GM12872 (cell line): Measurements from ENCODE around the gene SH3TC1.

Source experiments
- TF ChIP-seq, protein P1 (sequence below): IDR thresholded peaks from 3 replicates; pipeline ENCODE4 v1.5.1; 2011; ENCODE audit warnings: low read depth, mild to moderate bottlenecking, low read length, moderate library complexity; ENCODE audit not compliant: insufficient read depth

SH3TC1 gene

DNA sequence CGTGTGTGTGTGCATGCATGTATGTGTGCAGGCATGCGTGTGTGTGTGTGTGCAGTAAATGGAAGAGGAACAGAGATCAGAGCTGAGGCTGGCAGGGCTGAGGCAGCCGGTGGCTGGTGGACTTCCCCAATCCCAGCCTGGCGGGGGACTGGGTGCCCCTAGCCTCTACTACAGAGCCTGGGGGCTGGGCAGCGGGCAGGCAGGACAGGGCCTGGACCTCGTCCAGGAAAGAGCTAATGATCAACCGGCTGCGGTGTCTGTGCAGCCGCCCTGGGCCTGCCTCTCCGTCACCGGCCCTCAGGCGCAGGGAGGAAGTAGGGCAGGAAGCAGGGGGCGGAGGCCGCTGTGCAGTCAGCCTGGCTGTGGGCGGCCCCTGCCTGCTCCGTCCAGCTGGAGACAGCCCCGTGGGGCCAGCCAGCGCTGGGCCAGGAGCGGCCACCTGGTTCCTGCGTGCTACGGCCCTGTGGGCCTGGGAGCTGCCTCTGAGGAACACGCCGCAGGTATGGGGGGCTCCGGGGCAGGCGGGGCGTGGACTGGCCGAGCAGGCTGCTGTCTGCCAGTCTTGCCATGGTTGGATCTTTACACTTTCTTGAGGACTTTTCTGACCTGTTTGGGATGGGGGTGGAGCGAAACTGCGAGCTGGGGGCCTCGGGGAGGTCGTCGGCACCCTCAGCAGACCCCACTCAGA, at the start of gene SH3TC1:
TSS of gene SH3TC1 (plus strand) at position 385 of the 688 bp plus-strand sequence. CDS start 5,905 bp downstream, outside the sequence.
- TF ChIP-seq, protein P1, sequence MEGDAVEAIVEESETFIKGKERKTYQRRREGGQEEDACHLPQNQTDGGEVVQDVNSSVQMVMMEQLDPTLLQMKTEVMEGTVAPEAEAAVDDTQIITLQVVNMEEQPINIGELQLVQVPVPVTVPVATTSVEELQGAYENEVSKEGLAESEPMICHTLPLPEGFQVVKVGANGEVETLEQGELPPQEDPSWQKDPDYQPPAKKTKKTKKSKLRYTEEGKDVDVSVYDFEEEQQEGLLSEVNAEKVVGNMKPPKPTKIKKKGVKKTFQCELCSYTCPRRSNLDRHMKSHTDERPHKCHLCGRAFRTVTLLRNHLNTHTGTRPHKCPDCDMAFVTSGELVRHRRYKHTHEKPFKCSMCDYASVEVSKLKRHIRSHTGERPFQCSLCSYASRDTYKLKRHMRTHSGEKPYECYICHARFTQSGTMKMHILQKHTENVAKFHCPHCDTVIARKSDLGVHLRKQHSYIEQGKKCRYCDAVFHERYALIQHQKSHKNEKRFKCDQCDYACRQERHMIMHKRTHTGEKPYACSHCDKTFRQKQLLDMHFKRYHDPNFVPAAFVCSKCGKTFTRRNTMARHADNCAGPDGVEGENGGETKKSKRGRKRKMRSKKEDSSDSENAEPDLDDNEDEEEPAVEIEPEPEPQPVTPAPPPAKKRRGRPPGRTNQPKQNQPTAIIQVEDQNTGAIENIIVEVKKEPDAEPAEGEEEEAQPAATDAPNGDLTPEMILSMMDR, result no peak

DNA sequence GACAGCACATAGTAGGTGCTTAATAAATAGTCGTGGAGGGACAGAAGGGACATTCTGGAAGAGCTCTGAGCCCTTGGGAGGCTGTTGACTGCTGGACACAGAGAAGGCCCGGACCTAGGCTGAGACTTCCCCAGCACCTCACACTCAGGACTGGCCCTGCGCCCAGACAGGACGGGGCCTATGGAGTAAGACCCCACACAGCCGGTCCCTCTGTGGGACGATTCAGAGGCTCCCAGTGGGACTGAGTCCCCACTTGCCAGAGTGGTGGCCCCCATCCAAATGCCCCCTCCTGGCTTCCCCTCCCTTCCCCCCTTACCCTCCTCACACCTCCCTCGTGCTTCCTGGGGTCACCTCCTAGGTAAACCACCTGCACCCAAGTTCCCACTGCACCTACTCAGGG, 49.4 kb upstream of the SH3TC1 start:
- TF ChIP-seq, protein P1, result no peak

DNA sequence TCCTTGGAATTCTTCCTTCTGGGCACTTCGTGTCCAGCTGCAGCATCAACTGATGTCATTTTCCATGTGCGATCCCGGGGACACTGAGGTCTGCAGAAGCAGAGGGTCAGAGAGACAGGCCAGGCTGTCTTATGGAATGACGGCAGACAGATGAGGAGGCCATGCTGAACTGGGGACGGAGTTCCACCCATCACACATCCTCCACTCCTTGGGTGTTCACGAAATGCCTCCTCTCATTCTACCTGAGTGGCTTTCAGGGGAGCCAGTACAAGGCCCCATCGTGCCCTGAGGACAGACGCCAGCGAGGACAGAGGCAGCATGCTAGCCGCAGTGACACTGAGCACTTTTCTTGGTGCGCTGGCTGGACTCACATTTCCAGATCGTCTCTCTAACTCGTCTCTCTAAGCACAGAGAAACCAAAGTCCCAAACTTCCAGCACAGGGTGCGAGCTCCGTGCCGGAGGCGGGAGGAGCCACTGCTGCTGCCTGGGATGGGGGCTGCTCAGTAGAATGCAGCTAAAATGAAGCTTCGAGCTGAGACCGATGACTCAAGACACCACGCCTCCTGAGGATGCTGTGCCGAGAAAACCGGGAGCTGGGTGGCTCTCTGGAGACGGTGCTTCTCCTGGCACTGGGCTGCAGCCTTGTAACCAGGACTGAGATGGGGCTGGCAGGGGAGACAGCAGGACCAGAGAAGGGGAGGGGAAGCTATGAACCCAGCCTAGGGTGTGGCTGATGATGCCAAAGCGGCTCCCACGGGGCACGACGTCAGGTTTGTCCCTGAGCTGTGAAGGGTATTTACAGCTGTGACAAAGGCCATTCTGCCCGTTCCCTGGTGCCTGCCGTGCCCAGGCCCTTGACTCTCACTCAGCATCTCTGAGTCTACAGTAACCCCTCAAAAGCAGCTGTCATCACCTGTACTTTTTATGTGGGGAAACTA, 48.7 kb upstream of the SH3TC1 start:
- TF ChIP-seq, protein P1, result no peak

- TF ChIP-seq, protein P1, result no peak
Observed at GRCh38 chr4:8151165-8151650, 47.9 kb upstream of the SH3TC1 start.

DNA sequence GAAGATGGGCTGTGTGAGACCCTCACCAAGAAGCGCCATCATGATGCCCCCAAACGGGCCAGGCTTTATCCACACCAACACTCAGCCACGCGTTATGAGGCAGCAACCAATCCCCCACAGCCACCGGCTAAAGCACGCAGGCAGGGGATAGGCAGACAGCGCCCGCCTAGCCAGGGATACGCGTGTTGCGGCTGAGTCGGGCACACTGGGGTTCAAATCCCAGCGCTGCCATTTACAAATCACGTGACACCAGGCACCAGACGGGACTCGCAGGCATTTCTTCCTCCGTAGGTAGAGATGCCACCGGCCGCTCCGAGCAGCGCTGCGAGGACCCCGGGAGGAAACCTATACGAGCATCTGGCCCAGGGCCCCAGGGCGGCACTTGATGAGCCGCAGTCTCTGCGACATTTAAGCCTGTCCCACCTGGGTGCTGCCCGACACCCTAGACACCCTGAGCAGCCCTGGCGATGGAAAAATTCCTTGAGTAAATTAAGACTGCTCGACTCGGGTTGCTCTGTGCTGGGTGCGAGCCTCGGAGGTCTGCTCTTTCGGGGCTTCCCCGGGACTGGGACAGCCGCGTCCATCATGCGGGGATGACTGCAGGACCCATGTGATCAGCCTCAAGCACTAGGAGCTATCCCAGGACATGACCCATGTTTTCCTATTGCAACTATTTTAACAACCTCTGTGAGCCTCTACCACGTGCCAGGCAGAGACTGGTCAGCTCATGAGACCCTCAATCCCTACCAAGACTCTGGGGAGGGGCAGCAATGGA, 46.8 kb upstream of the SH3TC1 start:
- TF ChIP-seq, protein P1, result no peak

GRCh38 chr4:8152865-8153257, 46.2 kb upstream of the SH3TC1 start:
- TF ChIP-seq, protein P1, result no peak
